GM12874 (cell line): ENCODE results near the gene MAP4K1.
A peak's percentile ranks its signal among the peaks of the same experiment; 100 is the strongest.

Experiments
- CTCF ChIP-seq: IDR thresholded peaks from 2 replicates; pipeline ENCODE4 v1.5.1; 2011; ENCODE audit warnings: low read depth, mild to moderate bottlenecking, control low read depth, low read length, moderate library complexity; ENCODE audit not compliant: insufficient read depth

The MAP4K1 gene

GRCh38 chr19:38564981-38565690 is 52.6 kb downstream of the MAP4K1 start:
- no peak for TF ChIP-seq CTCF

- no peak for TF ChIP-seq CTCF
Observed at GRCh38 chr19:38563475-38563874, 54.3 kb downstream of the MAP4K1 start.

GRCh38 chr19:38562096-38562495 is 55.7 kb downstream of the MAP4K1 start:
- TF ChIP-seq CTCF: no peak

- no peak for TF ChIP-seq CTCF
Observed at GRCh38 chr19:38561658-38562057, 56.1 kb downstream of the MAP4K1 start.

GRCh38 chr19:38561053-38561606 is 56.6 kb downstream of the MAP4K1 start:
- no peak for TF ChIP-seq CTCF

- no peak for TF ChIP-seq CTCF
Observed at GRCh38 chr19:38559428-38560401, 58.0 kb downstream of the MAP4K1 start.

GRCh38 chr19:38557205-38557799 is 60.5 kb downstream of the MAP4K1 start:
- peak; percentile 34 for TF ChIP-seq CTCF
